ENCODE measurements around the gene PARD3B. TPM values are rescaled to one million over a fixed set of nuclear protein-coding genes. Genes with fewer than 3 reads are reported as not detected.

Gene PARD3B
- total RNA-seq, 1 experiment from 2014 or later = 6.4 TPM

- no peak overlapping the region for H3K18ac ChIP-seq (ENCODE audit: insufficient read length, low read depth, low read length)
- H4K8ac ChIP-seq (replicated peaks; ENCODE audit: insufficient read length, low read depth, low read length) = no peak overlapping the region
These were observed 290.5 kb downstream of the PARD3B start for GRCh38 chr2:204835786-204836185.

More at GRCh38 chr2:204835786-204836185, 290.5 kb downstream of the PARD3B start:
- Mint-ChIP-seq H3K36me3 (ENCODE audit: insufficient read depth in 1 of 3, low read depth in 3 of 3) (no peaks in the 10 kb centered on the region; a peak in 1 of 7 replicates), H3K4me3 (no peak overlapping the region), H3K9me3 (no peaks in the 10 kb centered on the region; a peak in 1 of 5 replicates), H3K4me1 (no peaks in the 10 kb centered on the region), H3K27ac (no peak overlapping the region), H3K27me3 (ENCODE audit: low read depth) (no peaks in the 10 kb centered on the region)
- no peak overlapping the region for H4K91ac ChIP-seq (ENCODE audit: insufficient read length, low read depth, low read length)
- H3K4ac ChIP-seq (ENCODE audit: low read depth, low read length) = no peak overlapping the region
- no peak overlapping the region for H2BK120ac ChIP-seq (ENCODE audit: low read depth, low read length, poor library complexity, severe bottlenecking)
- H2AK5ac ChIP-seq (ENCODE audit: insufficient read length, low read length) = no peak overlapping the region
- H2BK5ac ChIP-seq (ENCODE audit: insufficient read length, low read length) = no peak overlapping the region
- H2BK20ac ChIP-seq (ENCODE audit: low read depth, low read length, poor library complexity, severe bottlenecking) = no peak overlapping the region
- no peaks in the 10 kb centered on the region for H3K23me2 ChIP-seq (ENCODE audit: insufficient read length, low read depth, low read length, poor library complexity, severe bottlenecking)
- no peaks in the 10 kb centered on the region for H3K9me3 ChIP-seq (ENCODE audit: control insufficient read depth, low read depth, low read length)
- H3K4me2 ChIP-seq (ENCODE audit: insufficient read depth, insufficient read length, low read length) = no peak overlapping the region
- H3T11ph ChIP-seq (ENCODE audit: low read length) = no peak overlapping the region
- H3K23ac ChIP-seq (ENCODE audit: insufficient read length, low read depth, low read length) = no peak overlapping the region
- no peaks in the 10 kb centered on the region for H3K4me1 ChIP-seq (ENCODE audit: insufficient read depth, low read length)
- no peak overlapping the region for H3K27ac ChIP-seq (ENCODE audit: insufficient read length, low read depth, low read length)
- no peak overlapping the region for H2AFZ ChIP-seq (ENCODE audit: low read length)
- no peak overlapping the region for H2BK12ac ChIP-seq (ENCODE audit: insufficient read length, low read depth, low read length)
- H3K14ac ChIP-seq (ENCODE audit: insufficient read depth, low read length) = no peak overlapping the region
- no peaks in the 10 kb centered on the region for H4K20me1 ChIP-seq (ENCODE audit: control insufficient read depth, insufficient read depth, insufficient read length)
- H3K79me1 ChIP-seq (ENCODE audit: insufficient read depth, low read depth, low read length, poor library complexity, severe bottlenecking) = no peaks in the 10 kb centered on the region
- DNase-seq = no peak
- no peak overlapping the region for H3K9ac ChIP-seq (ENCODE audit: extremely low read depth, insufficient read length, low read length)
- H4K5ac ChIP-seq (ENCODE audit: insufficient read length, low read depth, low read length) = no peak overlapping the region
- no peaks in the 10 kb centered on the region for H3K27me3 ChIP-seq (ENCODE audit: insufficient read depth, low read length)
- TF ChIP-seq CTCF (conservative IDR thresholded peaks at IDR 0.05) = no peak
- WGBS (ENCODE audit: extremely low coverage, insufficient read length, low lambda C conversion rate) = no CpG with 5 or more reads among the region's 3 CpGs
- no peaks in the 10 kb centered on the region for H3K79me2 ChIP-seq (ENCODE audit: insufficient read depth, low read length)
- no peak overlapping the region for H3K56ac ChIP-seq (ENCODE audit: insufficient read length, low read depth, low read length)
- H2BK15ac ChIP-seq (ENCODE audit: low read depth, low read length) = no peak overlapping the region

Measured in H9 (cell line).